NCI-H748 (cell line): ENCODE measurements around the gene ABHD13.
"Not testable (repeated sequence)": the region's sequence is repeated elsewhere in the genome, so short reads cannot be mapped to it uniquely, and the experiment has no call there.

Source experiments
- DNase-seq: peaks from one replicate; lab custom pipeline; 2025; ENCODE audit not compliant: unreplicated experiment; lab: John Stamatoyannopoulos, UW

ABHD13 gene

GRCh38 chr13:108218044-108218974, at the start of gene ABHD13:
Gene ABHD13 (plus strand): TSS chr13:108218392. CDS start chr13:108229219, 10,827 bp downstream.
- DNase-seq, result peak; percentile 96

DNA sequence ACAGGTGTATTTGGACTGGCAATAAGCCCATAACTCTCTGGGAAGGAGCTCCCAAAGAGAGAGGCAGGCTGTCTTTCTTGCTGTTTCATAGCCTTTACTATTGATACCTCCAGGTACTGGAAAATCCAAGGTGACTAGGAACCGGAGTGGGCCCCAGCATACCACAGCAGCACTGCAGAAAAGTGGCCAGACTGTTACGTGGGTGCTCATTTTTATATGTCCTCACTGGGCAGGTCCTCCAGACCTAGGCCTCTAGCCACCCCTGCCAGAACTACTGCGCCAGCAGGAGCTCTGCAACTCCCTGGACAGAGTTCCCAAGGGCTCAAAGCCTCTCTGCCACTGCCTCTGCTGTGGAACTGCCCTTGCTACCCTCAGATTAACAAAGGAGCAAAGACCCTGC, 49.3 kb upstream of the ABHD13 start:
- DNase-seq, result no peak

DNA sequence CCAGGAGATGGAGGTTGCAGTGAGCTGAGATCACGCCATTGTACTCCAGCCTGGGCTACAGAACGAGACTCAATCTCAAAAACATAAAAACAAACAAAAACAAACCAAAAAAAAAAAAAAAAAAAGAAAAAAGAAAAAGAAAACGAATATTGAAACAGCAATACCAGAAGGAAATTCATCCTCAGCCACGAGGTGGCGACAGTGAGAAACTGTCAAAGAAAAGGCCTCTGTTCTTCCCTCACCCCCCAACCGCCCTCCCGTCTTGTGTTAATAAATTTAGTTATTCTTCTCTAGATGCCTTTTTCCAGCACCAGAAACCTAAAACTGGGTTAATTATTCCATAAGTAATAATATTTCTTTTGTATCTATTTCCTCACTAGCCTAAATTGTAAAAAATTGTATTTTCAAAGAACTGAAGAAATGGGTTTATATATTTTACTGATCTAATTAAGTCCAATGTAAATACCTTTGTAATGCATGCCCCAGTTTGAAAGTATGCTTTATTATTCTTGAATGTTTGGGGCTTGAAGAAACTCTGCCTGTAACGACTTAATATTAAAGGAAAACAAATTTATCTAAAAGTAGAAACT, 41.4 kb upstream of the ABHD13 start:
- peak; percentile 58 for DNase-seq

GRCh38 chr13:108178078-108178477, 40.1 kb upstream of the ABHD13 start:
- DNase-seq, result no peak

- no peak for DNase-seq
Measured at GRCh38 chr13:108182652-108183051, 35.5 kb upstream of the ABHD13 start.

DNA sequence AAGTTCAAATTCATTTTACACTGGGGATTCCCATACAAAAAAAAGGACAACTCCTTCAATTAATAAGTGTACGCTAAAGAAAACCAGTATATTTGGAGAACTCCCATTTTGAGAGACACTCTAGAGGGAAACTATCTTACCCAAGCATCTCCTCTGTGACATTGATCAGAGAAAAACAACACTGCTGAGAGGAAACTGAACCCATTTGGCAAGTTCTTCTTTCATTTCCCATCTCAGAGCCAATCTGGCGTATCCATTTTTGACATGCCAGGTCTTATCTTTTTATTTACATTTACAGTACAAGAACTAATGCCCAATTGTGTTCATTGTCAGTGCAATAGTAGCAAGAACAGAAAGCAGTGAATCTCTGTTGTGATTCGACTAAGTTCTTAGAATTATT, 33.0 kb upstream of the ABHD13 start:
- no peak for DNase-seq

DNA sequence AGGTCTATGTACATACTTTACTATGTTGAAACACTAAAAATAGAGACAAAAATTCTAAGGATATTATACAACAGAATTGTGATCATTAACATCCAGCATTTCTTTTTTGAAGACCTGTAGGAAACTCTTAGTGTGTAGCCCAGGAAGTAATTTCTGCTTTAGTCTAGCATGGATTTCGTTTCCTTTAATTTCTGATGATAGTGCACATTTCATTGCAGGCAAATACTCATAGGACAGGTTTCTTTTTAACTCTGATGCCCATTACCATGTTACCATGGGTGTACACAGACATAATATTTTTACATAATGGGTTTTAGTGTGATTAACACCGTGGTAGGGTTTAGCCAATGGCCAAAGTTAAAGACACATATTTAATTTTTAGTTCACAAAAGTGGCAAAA, 29.9 kb upstream of the ABHD13 start:
- DNase-seq, result no peak

DNA sequence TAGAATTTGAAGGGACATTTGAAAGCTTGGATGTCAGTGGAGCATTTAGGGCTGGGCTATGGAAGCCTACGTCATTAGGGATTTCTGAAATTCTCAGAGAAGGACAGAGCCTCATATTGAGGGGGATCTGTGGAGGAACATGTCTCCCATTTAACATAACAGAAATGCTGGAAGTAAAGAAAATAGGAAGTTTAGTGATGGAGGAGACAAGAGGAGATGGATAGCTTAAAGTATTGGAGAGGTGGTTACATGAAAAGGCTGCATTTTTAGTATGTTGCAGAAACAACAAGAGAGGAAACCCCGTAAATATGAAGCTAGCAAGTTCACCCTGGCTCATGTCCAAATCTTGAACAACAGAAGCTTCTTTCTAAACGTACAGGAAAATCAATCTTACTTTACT, 27.3 kb upstream of the ABHD13 start:
- DNase-seq, result no peak

DNA sequence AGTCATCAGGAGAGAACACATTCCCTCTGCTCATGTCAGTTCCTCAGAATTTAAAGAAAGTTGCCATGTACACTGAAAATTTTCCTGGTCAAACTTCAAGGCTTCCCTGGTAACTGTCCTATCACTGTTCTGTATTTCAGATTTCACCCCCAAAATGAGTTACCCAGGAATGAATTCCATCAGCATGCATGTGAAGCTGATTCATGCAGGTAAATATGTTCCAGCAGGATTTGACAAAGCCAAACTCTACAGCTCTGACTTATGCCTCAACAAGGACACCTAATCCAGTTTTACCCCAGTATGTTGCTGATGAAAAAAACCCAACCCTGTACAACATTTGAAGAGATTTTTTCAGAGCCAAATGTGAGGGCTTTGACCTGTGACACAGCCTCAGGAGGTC, 24.4 kb upstream of the ABHD13 start:
- DNase-seq, result no peak

DNA sequence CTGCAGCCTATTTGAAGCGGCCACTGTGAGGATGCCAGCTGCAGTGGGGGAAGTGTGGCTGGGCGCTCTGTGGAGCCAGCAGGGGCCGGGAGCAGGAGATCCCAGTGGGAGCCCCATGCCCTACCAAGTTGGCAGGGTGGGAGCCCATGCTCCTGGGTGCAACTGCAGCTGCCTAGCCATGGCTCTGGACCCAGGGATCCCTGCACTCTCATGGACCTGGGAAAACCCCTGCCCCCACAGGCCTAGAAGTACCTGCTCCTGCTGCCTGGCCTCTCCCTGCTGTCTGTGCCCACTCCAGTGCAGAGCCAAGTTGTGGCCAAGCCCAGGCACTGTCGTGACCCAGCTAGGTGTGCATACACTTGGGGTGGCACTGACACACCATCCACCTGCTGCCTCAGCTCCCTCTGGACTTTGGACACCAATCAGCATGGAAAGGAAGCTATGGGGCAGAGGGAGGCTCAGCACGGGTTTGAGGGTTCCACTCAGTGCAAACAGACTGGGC, 23.7 kb upstream of the ABHD13 start:
- no peak for DNase-seq

DNA sequence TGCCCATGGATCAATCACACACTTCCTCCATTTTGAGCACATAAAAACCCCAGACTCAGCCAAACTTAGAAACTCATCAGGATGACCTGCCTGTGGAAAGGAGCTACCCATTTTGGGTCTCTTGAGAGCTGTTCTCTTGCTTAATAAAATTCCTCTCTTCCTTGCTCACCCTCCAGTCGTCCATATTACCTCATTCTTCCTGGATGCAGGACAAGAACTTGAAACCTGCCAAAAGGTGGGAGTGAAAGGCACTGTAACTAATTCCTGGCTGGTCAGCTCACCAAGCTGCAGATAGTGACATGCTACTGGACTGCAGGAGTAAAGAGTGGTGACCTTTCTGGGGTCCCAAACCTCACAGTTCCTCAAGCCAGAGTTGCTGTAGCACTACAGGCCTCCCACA, 23.0 kb upstream of the ABHD13 start:
- DNase-seq, result no peak

DNA sequence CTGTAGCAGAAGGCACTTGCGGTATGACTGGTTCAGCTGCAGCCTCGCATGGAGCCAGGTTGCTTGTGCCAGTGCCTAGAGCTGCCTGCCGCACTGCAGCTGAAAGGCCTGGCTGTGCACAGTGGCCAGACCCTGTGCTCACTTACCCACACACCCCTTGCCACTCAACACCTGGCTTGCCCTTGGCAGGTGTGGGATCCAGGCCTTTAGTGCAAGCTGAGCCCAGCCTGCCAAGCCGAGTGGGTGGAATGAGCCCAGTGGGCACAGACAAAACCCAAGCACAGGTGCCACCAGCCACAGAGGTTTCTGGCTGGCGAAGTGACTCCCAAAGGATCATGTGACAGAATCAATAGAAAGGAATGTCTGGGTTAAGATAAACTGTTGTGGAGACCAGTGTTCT, 22.3 kb upstream of the ABHD13 start:
- no peak for DNase-seq

- no peak for DNase-seq
Measured at GRCh38 chr13:108200781-108201398, 17.3 kb upstream of the ABHD13 start.

DNA sequence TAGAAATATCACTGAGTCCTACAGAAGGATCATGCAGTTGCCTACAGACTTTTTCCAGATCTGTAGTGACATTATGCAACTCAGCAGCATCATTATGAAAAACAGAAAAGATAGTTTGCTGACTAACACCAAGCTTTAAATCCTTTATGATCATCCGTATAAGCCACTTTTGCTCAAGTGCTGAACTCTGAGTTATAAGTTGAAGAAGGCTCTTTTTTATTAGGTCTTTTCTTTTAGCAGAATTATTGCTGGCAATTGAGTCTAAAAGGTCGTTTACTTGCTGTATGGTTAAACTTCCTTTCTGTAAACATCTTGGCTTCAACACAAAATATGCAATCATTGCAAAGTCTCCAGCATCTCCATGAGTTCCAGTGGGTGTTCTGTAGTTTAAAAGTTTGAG, 7.6 kb upstream of the ABHD13 start:
- no peak for DNase-seq

- DNase-seq, result no peak
Measured at GRCh38 chr13:108212886-108213285, 5.3 kb upstream of the ABHD13 start.

DNA sequence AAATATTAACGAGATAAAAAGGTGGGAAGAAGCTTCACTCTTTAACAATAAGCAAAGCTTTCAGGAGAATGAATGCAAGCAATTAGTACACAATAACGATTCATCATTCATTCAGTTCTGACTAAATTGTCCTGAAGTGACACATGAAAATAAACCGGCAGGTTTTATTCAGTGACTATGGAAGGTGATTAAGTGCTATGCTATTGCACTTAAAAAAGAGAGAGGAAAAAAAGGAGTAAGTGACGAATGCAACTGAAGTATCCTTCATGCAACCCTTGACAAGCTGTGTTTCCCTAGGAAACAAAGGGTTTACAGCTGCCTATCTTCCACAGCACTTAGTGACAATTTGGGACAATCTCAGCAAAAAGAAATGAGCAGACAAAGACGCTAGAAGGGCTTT, 4.2 kb upstream of the ABHD13 start:
- DNase-seq, result peak; percentile 46

DNA sequence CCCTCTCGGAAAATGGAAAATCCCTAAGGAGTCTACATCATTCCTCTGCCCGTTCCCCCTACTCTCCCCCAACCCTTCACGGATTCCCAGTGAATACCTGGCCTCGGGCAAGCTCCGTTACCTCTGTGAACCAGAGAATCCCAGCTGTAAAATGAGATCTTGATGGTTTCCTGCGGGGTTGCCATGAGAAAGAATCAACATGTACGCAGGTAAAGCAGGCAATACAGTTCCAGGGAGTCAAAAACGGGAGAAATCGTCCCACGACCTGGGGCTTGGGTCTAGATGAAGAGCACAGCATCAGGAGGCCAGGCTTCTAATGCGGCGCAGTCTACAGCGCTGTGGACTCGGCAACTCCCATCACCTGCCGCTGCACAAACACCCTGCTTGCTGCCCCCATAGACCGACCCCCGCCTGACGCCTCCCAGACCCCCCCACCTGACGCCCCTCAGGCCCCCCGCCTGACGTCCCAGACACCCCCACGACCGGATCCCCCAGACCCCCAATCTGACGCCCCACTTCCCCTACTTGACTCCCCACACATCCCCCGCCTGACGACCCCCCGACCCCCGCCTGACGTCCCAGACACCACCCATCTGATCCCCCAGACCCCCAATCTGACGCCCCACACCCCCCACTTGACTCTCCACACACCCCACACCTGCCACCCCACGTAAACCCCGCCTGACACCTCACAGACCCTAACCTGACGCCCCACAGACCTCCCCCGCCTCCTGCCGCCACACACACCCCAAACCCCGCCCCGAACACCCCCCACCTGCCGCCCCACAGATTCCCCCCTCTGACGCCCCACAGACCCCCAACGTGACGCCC, 3.5 kb upstream of the ABHD13 start:
- DNase-seq, result peak; percentile 75

DNA sequence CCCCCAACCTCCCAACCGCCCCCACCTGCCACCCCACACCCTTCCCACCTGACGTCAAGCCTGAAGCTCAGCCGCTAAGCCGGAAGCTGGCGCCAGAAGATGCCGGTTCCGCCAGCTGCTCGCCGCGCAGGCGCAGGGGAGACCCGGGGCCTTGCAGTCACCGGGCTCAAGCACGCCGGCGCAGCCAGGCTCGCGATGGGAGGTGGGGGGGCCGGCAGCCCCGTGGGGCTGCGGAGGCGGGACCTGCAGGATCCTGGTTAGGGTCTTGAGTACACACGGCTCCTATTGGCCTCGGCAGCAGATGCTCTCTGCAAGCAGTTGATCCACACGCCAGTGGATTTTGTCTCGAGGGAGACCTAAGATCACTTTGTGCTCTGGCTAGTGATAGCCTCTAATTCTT, 2.8 kb upstream of the ABHD13 start, which contains the start of gene LIG4:
TSS of gene LIG4 (minus strand) at position 101 of the 400 bp plus-strand sequence. CDS start 4,268 bp downstream, outside the sequence.
- DNase-seq, result peak; percentile 98

GRCh38 chr13:108217307-108218043, 717 bp upstream of the ABHD13 start:
- not testable (repeated sequence) for DNase-seq

GRCh38 chr13:108220041-108220440, 1.8 kb downstream of the ABHD13 start:
- peak; percentile 70 for DNase-seq
